ENCODE measurements around the gene MYH15. TPM values are rescaled to one million over a fixed set of nuclear protein-coding genes. Genes with fewer than 3 reads are reported as not detected.

The MYH15 gene
- total RNA-seq, 1 donor from 2014 or later, result 1.0 TPM

- Mint-ChIP-seq H3K9me3 (ENCODE audit: unreplicated experiment) (no peaks in the 10 kb centered on the region), H3K4me1 (ENCODE audit: low read depth, unreplicated experiment) (no peaks in the 10 kb centered on the region), H3K4me3 (ENCODE audit: unreplicated experiment) (no peak overlapping the region), H3K27me3 (ENCODE audit: unreplicated experiment) (no peaks in the 10 kb centered on the region), H3K27ac (ENCODE audit: unreplicated experiment) (no peak overlapping the region), H3K36me3 (ENCODE audit: unreplicated experiment) (no peaks in the 10 kb centered on the region)
- DNase-seq, result no peak
- no peak for TF ChIP-seq CTCF (IDR thresholded peaks at IDR 0.05; ENCODE audit: partially characterized antibody, unreplicated experiment)
Observed at GRCh38 chr3:108507902-108508301, 2.5 kb downstream of the MYH15 start.

- no peak for DNase-seq
- H3K27ac Mint-ChIP-seq (ENCODE audit: unreplicated experiment), result no peak overlapping the region
- no peak for TF ChIP-seq CTCF (IDR thresholded peaks at IDR 0.05; ENCODE audit: partially characterized antibody, unreplicated experiment)
- no peaks in the 10 kb centered on the region for H3K27me3 Mint-ChIP-seq (ENCODE audit: unreplicated experiment)
- H3K9me3 Mint-ChIP-seq (ENCODE audit: unreplicated experiment), result no peaks in the 10 kb centered on the region
- H3K4me3 Mint-ChIP-seq (ENCODE audit: unreplicated experiment), result no peak overlapping the region
- no peaks in the 10 kb centered on the region for H3K4me1 Mint-ChIP-seq (ENCODE audit: low read depth, unreplicated experiment)
- H3K36me3 Mint-ChIP-seq (ENCODE audit: unreplicated experiment), result no peaks in the 10 kb centered on the region
Observed at GRCh38 chr3:108505811-108506210, 4.6 kb downstream of the MYH15 start.

- Mint-ChIP-seq H3K4me1 (ENCODE audit: low read depth, unreplicated experiment) (no peaks in the 10 kb centered on the region), H3K27ac (ENCODE audit: unreplicated experiment) (no peak overlapping the region), H3K4me3 (ENCODE audit: unreplicated experiment) (no peak overlapping the region), H3K27me3 (ENCODE audit: unreplicated experiment) (peaks cover 2% of the 10 kb centered on the region), H3K36me3 (ENCODE audit: unreplicated experiment) (no peaks in the 10 kb centered on the region), H3K9me3 (ENCODE audit: unreplicated experiment) (no peaks in the 10 kb centered on the region)
- no peak for DNase-seq
- no peak for TF ChIP-seq CTCF (IDR thresholded peaks at IDR 0.05; ENCODE audit: partially characterized antibody, unreplicated experiment)
Observed at GRCh38 chr3:108503722-108504121, 6.7 kb downstream of the MYH15 start.

- no peak for TF ChIP-seq CTCF (IDR thresholded peaks at IDR 0.05; ENCODE audit: partially characterized antibody, unreplicated experiment)
- Mint-ChIP-seq H3K4me3 (ENCODE audit: unreplicated experiment) (no peak overlapping the region), H3K36me3 (ENCODE audit: unreplicated experiment) (no peaks in the 10 kb centered on the region), H3K9me3 (ENCODE audit: unreplicated experiment) (no peaks in the 10 kb centered on the region), H3K4me1 (ENCODE audit: low read depth, unreplicated experiment) (no peaks in the 10 kb centered on the region), H3K27ac (ENCODE audit: unreplicated experiment) (no peak overlapping the region), H3K27me3 (ENCODE audit: unreplicated experiment) (peaks cover 2% of the 10 kb centered on the region)
- DNase-seq, result no peak
Observed at GRCh38 chr3:108501535-108501934, 8.9 kb downstream of the MYH15 start.

GRCh38 chr3:108500728-108501127 is 9.7 kb downstream of the MYH15 start:
- DNase-seq, result no peak
- no peak for TF ChIP-seq CTCF (IDR thresholded peaks at IDR 0.05; ENCODE audit: partially characterized antibody, unreplicated experiment)
- Mint-ChIP-seq H3K27me3 (ENCODE audit: unreplicated experiment) (peaks cover 2% of the 10 kb centered on the region), H3K9me3 (ENCODE audit: unreplicated experiment) (no peaks in the 10 kb centered on the region), H3K4me1 (ENCODE audit: low read depth, unreplicated experiment) (peaks cover 2% of the 10 kb centered on the region), H3K4me3 (ENCODE audit: unreplicated experiment) (no peak overlapping the region), H3K27ac (ENCODE audit: unreplicated experiment) (no peak overlapping the region), H3K36me3 (ENCODE audit: unreplicated experiment) (no peaks in the 10 kb centered on the region)
